Neutrophil (primary cell): ENCODE data around the gene PTPRN2.
"Not testable (repeated sequence)": the region's sequence is repeated elsewhere in the genome, so short reads cannot be mapped to it uniquely, and the experiment has no call there.

Experiments
- H3K27ac ChIP-seq: fragments of 200-600 bp; sonication (generic); 2 replicates; pipeline ENCODE4 v1.5.1; 2016; ENCODE audit warnings: mild to moderate bottlenecking, moderate library complexity
- H3K27me3 ChIP-seq: fragments of 200-600 bp; sonication (generic); 2 replicates; pipeline ENCODE4 v1.6.0; 2016; ENCODE audit warnings: mild to moderate bottlenecking
- H3K36me3 ChIP-seq: fragments of 200-600 bp; sonication (generic); 2 replicates; pipeline ENCODE4 v1.5.1; 2017
- H3K4me1 ChIP-seq, 2 experiments: fragments of 200-600 bp in 1 of 2; sonication (generic) in 1 of 2; 1 replicate in 1 of 2; 2 replicates in 1 of 2; pipeline versions ENCODE4 v1.5.1 to v1.6.1; 2013 to 2016; ENCODE audit warnings: low read depth in 1 of 2, low read length in 1 of 2, mild to moderate bottlenecking in 1 of 2, moderate library complexity in 1 of 2; ENCODE audit not compliant: control insufficient read depth in 1 of 2, insufficient read depth in 1 of 2
- H3K4me3 ChIP-seq, 2 experiments: fragments of 200-600 bp in 1 of 2; sonication (generic) in 1 of 2; 1 replicate in 1 of 2; 2 replicates in 1 of 2; pipeline ENCODE4 v1.5.1; 2013 to 2016; ENCODE audit warnings: low read depth in 1 of 2, low read length in 1 of 2, mild to moderate bottlenecking in 1 of 2, moderate library complexity in 1 of 2
- H3K9me3 ChIP-seq: fragments of 200-600 bp; sonication (generic); 2 replicates; pipeline ENCODE4 v1.5.1; 2016
- TF ChIP-seq, protein P1 (sequence below): fragments of 200-600 bp; sonication (generic); IDR thresholded peaks from 2 replicates; pipeline ENCODE4 v1.5.1; 2016; ENCODE audit warnings: antibody characterized with exemption

Gene PTPRN2

DNA sequence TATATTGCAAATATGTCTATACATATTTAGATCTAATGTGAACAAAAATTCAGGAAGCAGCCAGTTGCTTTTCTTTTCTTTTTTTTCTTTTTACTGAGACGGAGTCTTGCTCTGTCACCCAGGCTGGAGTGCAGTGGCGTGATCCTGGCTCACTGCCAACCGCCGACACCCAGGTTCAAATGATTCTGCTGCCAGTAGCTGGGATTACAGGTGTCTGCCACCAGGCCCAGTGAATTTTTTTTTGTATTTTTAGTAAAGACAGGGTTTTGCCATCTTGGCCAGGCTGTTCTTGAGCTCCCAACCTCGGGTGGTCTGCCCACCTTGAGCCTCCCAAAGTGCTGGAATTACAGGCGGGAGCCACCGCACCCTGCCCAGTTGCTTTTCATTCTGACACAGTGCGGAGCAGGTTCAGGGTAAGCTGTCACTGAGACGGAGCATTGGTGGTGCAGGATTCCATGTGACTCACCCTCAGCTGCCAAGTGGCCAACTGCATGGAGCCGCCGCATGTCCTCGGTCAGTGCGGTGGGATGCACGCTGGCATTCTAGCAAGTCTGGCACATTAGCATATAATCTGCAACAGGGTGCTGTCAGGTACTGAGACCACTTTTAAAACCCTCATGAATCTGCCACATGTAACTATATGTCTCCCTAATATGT, 888.1 kb downstream of the PTPRN2 start:
- TF ChIP-seq, protein P1, sequence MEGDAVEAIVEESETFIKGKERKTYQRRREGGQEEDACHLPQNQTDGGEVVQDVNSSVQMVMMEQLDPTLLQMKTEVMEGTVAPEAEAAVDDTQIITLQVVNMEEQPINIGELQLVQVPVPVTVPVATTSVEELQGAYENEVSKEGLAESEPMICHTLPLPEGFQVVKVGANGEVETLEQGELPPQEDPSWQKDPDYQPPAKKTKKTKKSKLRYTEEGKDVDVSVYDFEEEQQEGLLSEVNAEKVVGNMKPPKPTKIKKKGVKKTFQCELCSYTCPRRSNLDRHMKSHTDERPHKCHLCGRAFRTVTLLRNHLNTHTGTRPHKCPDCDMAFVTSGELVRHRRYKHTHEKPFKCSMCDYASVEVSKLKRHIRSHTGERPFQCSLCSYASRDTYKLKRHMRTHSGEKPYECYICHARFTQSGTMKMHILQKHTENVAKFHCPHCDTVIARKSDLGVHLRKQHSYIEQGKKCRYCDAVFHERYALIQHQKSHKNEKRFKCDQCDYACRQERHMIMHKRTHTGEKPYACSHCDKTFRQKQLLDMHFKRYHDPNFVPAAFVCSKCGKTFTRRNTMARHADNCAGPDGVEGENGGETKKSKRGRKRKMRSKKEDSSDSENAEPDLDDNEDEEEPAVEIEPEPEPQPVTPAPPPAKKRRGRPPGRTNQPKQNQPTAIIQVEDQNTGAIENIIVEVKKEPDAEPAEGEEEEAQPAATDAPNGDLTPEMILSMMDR = no peak
- H3K36me3 ChIP-seq = no peaks in the 10 kb centered on the region
- H3K4me1 ChIP-seq = no peaks in the 10 kb centered on the region
- no peak overlapping the region for H3K27ac ChIP-seq
- no peak overlapping the region for H3K4me3 ChIP-seq
- peaks cover 78% of the 10 kb centered on the region for H3K27me3 ChIP-seq
- no peaks in the 10 kb centered on the region for H3K9me3 ChIP-seq

DNA sequence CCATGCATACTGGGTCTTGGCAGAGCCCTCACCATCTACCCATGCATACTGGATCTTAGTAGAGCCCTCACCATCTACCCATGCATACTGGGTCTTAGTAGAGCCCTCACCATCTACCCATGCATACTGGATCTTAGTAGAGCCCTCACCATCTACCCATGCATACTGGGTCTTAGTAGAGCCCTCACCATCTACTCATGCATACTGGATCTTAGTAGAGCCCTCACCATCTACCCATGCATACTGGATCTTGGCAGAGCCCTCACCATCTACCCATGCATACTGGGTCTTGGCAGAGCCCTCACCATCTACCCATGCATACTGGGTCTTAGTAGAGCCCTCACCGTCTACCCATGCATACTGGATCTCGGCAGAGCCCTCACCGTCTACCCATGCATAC, 890.3 kb downstream of the PTPRN2 start:
- H3K9me3 ChIP-seq, H3K27ac ChIP-seq, H3K36me3 ChIP-seq, H3K4me1 ChIP-seq, H3K4me3 ChIP-seq: not testable (repeated sequence)
- H3K27me3 ChIP-seq = peaks cover 78% of the 10 kb centered on the region

DNA sequence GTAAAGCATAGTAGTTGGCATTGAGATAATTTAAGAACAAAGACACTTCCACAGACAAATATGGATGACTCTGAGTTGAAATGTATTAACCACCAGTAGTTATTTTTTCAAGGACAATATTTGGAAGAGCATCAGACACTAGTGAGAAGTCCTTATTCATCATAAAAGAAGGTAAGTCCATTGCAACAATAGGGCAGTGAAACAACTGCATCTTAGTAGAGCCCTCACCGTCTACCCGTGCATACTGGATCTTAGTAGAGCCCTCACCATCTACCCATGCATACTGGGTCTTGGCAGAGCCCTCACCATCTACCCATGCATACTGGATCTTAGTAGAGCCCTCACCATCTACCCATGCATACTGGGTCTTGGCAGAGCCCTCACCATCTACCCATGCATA, 892.0 kb downstream of the PTPRN2 start:
- not testable (repeated sequence) for H3K4me3 ChIP-seq, H3K27ac ChIP-seq, H3K4me1 ChIP-seq, H3K36me3 ChIP-seq, H3K9me3 ChIP-seq
- peaks cover 79% of the 10 kb centered on the region for H3K27me3 ChIP-seq

DNA sequence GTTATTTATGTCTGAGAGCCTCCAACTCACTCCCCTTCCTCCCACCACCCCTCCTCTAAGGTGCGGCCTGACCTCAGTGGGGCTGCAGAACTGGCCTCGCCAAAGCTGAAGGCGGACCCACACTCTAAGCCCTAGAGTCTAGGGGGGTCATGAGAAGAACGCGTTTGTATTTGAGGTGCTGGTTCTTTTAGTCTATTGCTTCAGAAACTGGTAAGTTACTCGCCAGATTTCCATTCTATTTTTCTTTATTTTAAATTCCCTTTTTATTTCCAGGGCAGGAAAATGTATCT, 893.3 kb downstream of the PTPRN2 start:
- TF ChIP-seq, protein P1 = no peak
- H3K36me3 ChIP-seq = no peaks in the 10 kb centered on the region
- H3K4me1 ChIP-seq = no peaks in the 10 kb centered on the region
- peaks cover 81% of the 10 kb centered on the region for H3K27me3 ChIP-seq
- no peak overlapping the region for H3K4me3 ChIP-seq
- no peaks in the 10 kb centered on the region for H3K9me3 ChIP-seq
- no peak overlapping the region for H3K27ac ChIP-seq

DNA sequence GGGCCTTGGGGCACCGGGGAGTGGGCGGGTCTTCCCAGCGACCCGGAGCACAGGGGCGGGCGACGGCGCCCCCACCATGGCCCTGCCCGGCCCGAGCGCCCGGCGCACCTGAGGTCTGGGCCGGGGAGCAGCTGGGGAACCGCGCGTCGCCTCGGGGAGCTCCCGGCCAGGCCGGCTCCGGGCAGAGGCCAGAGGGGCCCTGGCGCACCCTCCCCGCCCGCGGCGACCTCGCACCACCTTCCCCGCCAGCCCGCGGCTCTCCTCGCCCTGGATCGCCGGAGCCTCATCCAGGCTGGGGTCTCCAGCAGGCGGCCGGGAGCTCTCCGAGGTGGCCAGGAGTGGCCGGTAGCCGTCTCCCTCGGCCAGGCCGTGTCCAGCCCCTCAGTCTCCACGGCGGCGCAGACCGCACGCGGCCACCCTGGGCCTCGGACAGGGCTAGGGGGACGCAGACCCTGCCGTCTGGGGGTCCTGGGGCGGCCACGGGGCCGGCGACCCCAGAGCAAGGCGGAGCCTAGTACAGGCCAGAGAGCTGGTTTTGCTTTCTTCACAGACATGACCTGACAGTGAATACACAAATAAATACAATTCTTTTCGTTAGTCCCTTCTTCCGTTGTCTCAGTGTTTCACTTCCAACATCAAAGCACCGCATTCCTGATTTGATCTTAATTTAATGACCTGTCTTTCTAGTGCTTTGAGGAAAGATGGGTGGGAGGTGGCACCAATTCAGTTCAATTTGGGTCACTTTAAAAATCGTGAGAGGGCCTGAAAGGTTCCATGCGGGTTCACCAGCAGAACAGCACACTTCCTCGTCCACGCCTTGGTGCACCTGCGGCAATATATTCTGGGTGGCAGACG, 893.9 kb downstream of the PTPRN2 start:
- no peaks in the 10 kb centered on the region for H3K9me3 ChIP-seq
- H3K27me3 ChIP-seq = peaks cover 81% of the 10 kb centered on the region
- H3K27ac ChIP-seq = no peak overlapping the region
- TF ChIP-seq, protein P1 = no peak
- no peaks in the 10 kb centered on the region for H3K4me1 ChIP-seq
- H3K36me3 ChIP-seq = no peaks in the 10 kb centered on the region
- no peak overlapping the region for H3K4me3 ChIP-seq

DNA sequence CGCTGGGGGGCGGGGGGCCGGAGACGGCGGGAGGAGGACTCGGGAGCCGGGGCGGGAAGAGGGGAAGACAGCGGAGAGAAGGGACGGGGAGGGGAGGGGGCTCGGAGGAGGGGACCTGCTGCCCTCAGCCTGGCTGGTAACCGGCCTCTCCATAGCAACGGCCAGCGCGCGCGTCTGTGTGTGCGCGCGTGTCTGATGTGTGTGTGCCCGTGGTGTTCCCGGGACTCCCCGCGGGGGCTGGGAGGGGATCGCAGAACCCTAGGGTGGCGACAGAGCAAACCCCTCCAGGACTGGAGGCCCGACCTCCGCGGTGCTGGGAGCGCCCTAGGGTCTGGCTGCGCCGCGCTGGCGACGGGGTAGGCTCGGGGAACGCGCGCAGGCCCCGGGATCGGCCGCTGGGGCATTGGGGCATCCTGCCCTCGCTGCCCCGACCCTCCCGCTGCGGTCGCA, 894.5 kb downstream of the PTPRN2 start:
- no peaks in the 10 kb centered on the region for H3K9me3 ChIP-seq
- no peak overlapping the region for H3K4me3 ChIP-seq
- TF ChIP-seq, protein P1 = no peak
- peaks cover 81% of the 10 kb centered on the region for H3K27me3 ChIP-seq
- no peaks in the 10 kb centered on the region for H3K4me1 ChIP-seq
- no peak overlapping the region for H3K27ac ChIP-seq
- H3K36me3 ChIP-seq = no peaks in the 10 kb centered on the region
